Progenitor cell of endocrine pancreas (in vitro differentiated cells): ENCODE data around the gene PTPMT1. TPM values are rescaled to one million over a fixed set of nuclear protein-coding genes. Genes with fewer than 3 reads are reported as not detected.

Experiments
- DNase-seq: peaks from one replicate; pipeline ENCODE4 v3.0.0; 2021; ENCODE audit warnings: low spot score; ENCODE audit not compliant: unreplicated experiment
- H3K27ac Mint-ChIP-seq: 2 replicates; pipeline ENCODE4 v1.8.0; 2021; ENCODE audit warnings: mild to moderate bottlenecking, moderate library complexity, mixed read lengths
- H3K27me3 Mint-ChIP-seq: 2 replicates; pipeline ENCODE4 v1.8.0; 2021; ENCODE audit warnings: mixed read lengths
- H3K36me3 Mint-ChIP-seq: 2 replicates; pipeline ENCODE4 v1.8.0; 2022; ENCODE audit warnings: mixed read lengths; ENCODE audit not compliant: insufficient read depth
- H3K4me1 Mint-ChIP-seq: 2 replicates; pipeline ENCODE4 v1.8.0; 2021; ENCODE audit warnings: low read depth, mixed read lengths
- H3K4me3 Mint-ChIP-seq: 2 replicates; pipeline ENCODE4 v1.8.0; 2021; ENCODE audit warnings: low read depth, mild to moderate bottlenecking, moderate library complexity, mixed read lengths
- H3K9me3 Mint-ChIP-seq: 2 replicates; pipeline ENCODE4 v1.8.0; 2021; ENCODE audit warnings: low read depth, mixed read lengths
- CTCF ChIP-seq: fragments of 200-600 bp; sonication (generic); IDR thresholded peaks from one replicate; pipeline ENCODE4 v1.5.0; 2021; ENCODE audit warnings: antibody characterized with exemption, mild to moderate bottlenecking; ENCODE audit not compliant: unreplicated experiment
- total RNA-seq: library from RNA; stranded (reverse); gene quantifications from 2 replicates; pipeline ENCODE4 v1.2.1, GENCODE V29; 2021

The PTPMT1 gene
- total RNA-seq, 1 donor from 2014 or later = 47.6 TPM

GRCh38 chr11:47569646-47570045 lies 4.2 kb downstream of the PTPMT1 start:
- no peaks in the 10 kb centered on the region for H3K27me3 Mint-ChIP-seq
- H3K4me3 Mint-ChIP-seq = no peak overlapping the region
- H3K36me3 Mint-ChIP-seq = peaks cover 13% of the 10 kb centered on the region
- no peak overlapping the region for H3K27ac Mint-ChIP-seq
- H3K9me3 Mint-ChIP-seq = no peaks in the 10 kb centered on the region
- no peak for TF ChIP-seq CTCF
- no peak for DNase-seq
- peaks cover 8% of the 10 kb centered on the region for H3K4me1 Mint-ChIP-seq

GRCh38 chr11:47570651-47571356 lies 5.4 kb downstream of the PTPMT1 start:
- Mint-ChIP-seq H3K4me3 (no peak overlapping the region), H3K9me3 (no peaks in the 10 kb centered on the region), H3K27me3 (no peaks in the 10 kb centered on the region), H3K36me3 (peaks cover 15% of the 10 kb centered on the region), H3K4me1 (peaks cover 8% of the 10 kb centered on the region), H3K27ac (no peak overlapping the region)
- no peak for TF ChIP-seq CTCF
- no peak for DNase-seq

- H3K36me3 Mint-ChIP-seq = peaks cover 17% of the 10 kb centered on the region
- no peak overlapping the region for H3K4me3 Mint-ChIP-seq
- H3K4me1 Mint-ChIP-seq = peaks cover 5% of the 10 kb centered on the region
- H3K27me3 Mint-ChIP-seq = no peaks in the 10 kb centered on the region
- H3K9me3 Mint-ChIP-seq = no peaks in the 10 kb centered on the region
- TF ChIP-seq CTCF = no peak
- no peak for DNase-seq
- no peak overlapping the region for H3K27ac Mint-ChIP-seq
Observed at GRCh38 chr11:47571357-47571729, 5.9 kb downstream of the PTPMT1 start.

GRCh38 chr11:47571895-47572294 lies 6.5 kb downstream of the PTPMT1 start:
- Mint-ChIP-seq H3K9me3 (no peaks in the 10 kb centered on the region), H3K27ac (no peak overlapping the region), H3K27me3 (no peaks in the 10 kb centered on the region), H3K4me1 (no peaks in the 10 kb centered on the region), H3K36me3 (peaks cover 17% of the 10 kb centered on the region), H3K4me3 (no peak overlapping the region)
- no peak for TF ChIP-seq CTCF
- DNase-seq = no peak

- no peak overlapping the region for H3K27ac Mint-ChIP-seq
- no peak for DNase-seq
- H3K4me1 Mint-ChIP-seq = peaks cover under 1% of the 10 kb centered on the region
- no peaks in the 10 kb centered on the region for H3K27me3 Mint-ChIP-seq
- H3K9me3 Mint-ChIP-seq = no peaks in the 10 kb centered on the region
- H3K36me3 Mint-ChIP-seq = peaks cover 20% of the 10 kb centered on the region
- no peak for TF ChIP-seq CTCF
- no peak overlapping the region for H3K4me3 Mint-ChIP-seq
Observed at GRCh38 chr11:47572715-47573255, 7.4 kb downstream of the PTPMT1 start.
